Measurements from ENCODE around the gene RIMS1. TPM values are rescaled to one million over a fixed set of nuclear protein-coding genes. Genes with fewer than 3 reads are reported as not detected.

RIMS1 gene
- total and polyA plus RNA-seq, 9 of the 15 experiments (the other 6 are each of a cell fraction or from before 2014, with no cell fraction given): not detected

GRCh38 chr6:72175916-72176315 is 289.6 kb downstream of the RIMS1 start (continued):
- TF ChIP-seq ELF4 (CRISPR knock-in tag; IDR thresholded peaks at IDR 0.05): no peak
- no peak for TF ChIP-seq ZHX1 (conservative IDR thresholded peaks at IDR 0.05; ENCODE audit: low read length)
- no peak for TF ChIP-seq FOXM1 (IDR thresholded peaks at IDR 0.05; ENCODE audit: low read depth)
- TF ChIP-seq FOXM1 (CRISPR knock-in tag; IDR thresholded peaks at IDR 0.05; ENCODE audit: low read depth): no peak
- TF ChIP-seq, protein P1, sequence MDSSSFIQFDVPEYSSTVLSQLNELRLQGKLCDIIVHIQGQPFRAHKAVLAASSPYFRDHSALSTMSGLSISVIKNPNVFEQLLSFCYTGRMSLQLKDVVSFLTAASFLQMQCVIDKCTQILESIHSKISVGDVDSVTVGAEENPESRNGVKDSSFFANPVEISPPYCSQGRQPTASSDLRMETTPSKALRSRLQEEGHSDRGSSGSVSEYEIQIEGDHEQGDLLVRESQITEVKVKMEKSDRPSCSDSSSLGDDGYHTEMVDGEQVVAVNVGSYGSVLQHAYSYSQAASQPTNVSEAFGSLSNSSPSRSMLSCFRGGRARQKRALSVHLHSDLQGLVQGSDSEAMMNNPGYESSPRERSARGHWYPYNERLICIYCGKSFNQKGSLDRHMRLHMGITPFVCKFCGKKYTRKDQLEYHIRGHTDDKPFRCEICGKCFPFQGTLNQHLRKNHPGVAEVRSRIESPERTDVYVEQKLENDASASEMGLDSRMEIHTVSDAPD (CRISPR knock-in tag; IDR thresholded peaks at IDR 0.05): no peak
